Mucosa of descending colon (tissue), 3 donors: ENCODE results near the gene WHAMM. TPM values are rescaled to one million over a fixed set of nuclear protein-coding genes. Genes with fewer than 3 reads are reported as not detected.

Source experiments
- ATAC-seq: fragments of 200-7000 bp; cut with Tn5 transposase; one replicate; pipeline ENCODE4 v1.9.1; 2020; ENCODE audit warnings: mild to moderate bottlenecking, moderate library complexity
- DNase-seq, 3 donors: peaks; one replicate each; pipeline ENCODE4 v3.0.0-alpha.2; 2020
- H3K36me3 ChIP-seq: fragments of 200-600 bp; one replicate; pipeline ENCODE4 v1.8.0; 2021; ENCODE audit warnings: low read depth, mild to moderate bottlenecking
- H3K4me1 ChIP-seq: fragments of 200-600 bp; one replicate; pipeline ENCODE4 v1.8.0; 2021; ENCODE audit warnings: low read depth, mild to moderate bottlenecking
- H3K4me3 ChIP-seq: fragments of 200-600 bp; one replicate; pipeline ENCODE4 v1.8.0; 2021; ENCODE audit warnings: mild to moderate bottlenecking
- H3K9me3 ChIP-seq: fragments of 200-600 bp; one replicate; pipeline ENCODE4 v1.8.0; 2021; ENCODE audit warnings: mild to moderate bottlenecking
- intact Hi-C, 2 donors: fragments of 100-400 bp; cut with DNase I in 1 of 2; cut with micrococcal nuclease in 1 of 2; formaldehyde crosslinking; loops; one replicate each; pipeline versions ENCODE4 v1.11.0 to v1.11.1; 2022; cut with DNase I, micrococcal nuclease
- total RNA-seq, 3 donors: library from RNA; stranded (reverse); fragmentation: NEBNext Ultra II Directional in 2 of 3; extraction: Animal tissue kit (Norgen Biotek cat#: 25700) in 2 of 3; gene quantifications; one replicate each; pipeline versions ENCODE4 v1.2.1 to v1.2.4, GENCODE V29; 2021 to 2023
- TF ChIP-seq, protein P1 (sequence below): fragments of 200-600 bp; IDR thresholded peaks from one replicate; pipeline ENCODE4 v1.8.0; 2022; ENCODE audit warnings: antibody characterized with exemption, mild to moderate bottlenecking
- donor health status: DM: no; HTN: no; CAD: no; lungs with moderate emphysema.
- donor health status: DM: no; HTN: no; CAD: no.
- donor health status: DM: no; HTN: yes; CAD: no.

WHAMM gene
- total RNA-seq, 3 donors from 2014 or later, result 10.8 to 13.2 (median 11.4) TPM

DNA sequence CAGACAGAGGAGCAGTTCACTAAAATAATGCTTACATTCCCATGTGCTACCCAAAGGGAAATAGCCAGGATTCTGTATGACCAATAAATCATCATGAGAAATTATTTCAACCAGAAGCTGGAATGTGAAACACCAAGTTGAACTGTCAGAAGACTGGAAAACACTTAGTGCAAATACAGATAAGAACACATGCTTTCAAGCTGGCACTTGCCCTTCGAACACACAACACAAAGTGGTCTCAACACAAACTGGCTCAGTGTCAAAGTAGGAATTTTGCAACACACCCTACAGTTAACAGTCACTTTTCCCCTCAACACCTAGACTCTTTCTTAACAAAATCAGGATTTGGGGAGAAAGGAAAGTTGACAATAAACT is 4.9 kb upstream of the WHAMM start:
- H3K36me3 ChIP-seq, result peaks cover 3% of the 10 kb centered on the region
- no peak for ATAC-seq
- TF ChIP-seq, protein P1, sequence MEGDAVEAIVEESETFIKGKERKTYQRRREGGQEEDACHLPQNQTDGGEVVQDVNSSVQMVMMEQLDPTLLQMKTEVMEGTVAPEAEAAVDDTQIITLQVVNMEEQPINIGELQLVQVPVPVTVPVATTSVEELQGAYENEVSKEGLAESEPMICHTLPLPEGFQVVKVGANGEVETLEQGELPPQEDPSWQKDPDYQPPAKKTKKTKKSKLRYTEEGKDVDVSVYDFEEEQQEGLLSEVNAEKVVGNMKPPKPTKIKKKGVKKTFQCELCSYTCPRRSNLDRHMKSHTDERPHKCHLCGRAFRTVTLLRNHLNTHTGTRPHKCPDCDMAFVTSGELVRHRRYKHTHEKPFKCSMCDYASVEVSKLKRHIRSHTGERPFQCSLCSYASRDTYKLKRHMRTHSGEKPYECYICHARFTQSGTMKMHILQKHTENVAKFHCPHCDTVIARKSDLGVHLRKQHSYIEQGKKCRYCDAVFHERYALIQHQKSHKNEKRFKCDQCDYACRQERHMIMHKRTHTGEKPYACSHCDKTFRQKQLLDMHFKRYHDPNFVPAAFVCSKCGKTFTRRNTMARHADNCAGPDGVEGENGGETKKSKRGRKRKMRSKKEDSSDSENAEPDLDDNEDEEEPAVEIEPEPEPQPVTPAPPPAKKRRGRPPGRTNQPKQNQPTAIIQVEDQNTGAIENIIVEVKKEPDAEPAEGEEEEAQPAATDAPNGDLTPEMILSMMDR, result no peak
- no peaks in the 10 kb centered on the region for H3K9me3 ChIP-seq
- no peak overlapping the region for H3K4me3 ChIP-seq
- no peak for DNase-seq
- no peaks in the 10 kb centered on the region for H3K4me1 ChIP-seq
- intact Hi-C loops, result no loop called here

DNA sequence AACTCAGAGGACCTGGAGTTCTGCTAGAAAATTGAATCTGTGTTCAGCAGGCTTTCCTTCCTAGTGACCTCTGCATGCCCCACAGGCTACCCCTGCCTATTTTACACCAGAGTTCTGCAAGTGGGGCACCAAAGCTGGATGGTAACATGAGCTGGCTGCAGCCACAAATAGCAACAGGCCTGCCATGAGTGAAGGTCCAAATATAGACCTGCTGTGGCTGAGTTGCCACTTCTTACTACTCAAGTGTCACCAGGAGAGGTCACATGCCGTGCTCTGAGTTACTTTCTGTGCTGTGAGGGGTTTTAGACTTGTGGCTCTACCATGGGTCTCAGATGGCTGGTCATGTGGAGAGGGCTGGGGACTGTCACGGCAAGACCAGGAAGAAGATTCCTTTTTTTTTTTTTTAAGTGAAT is 3.4 kb upstream of the WHAMM start, which contains the start of gene FSD2:
Gene FSD2 (minus strand): TSS at position 76 of the 413 bp plus-strand sequence. CDS start 18,679 bp downstream, outside the sequence.
- DNase-seq (no peak), ATAC-seq (no peak)
- no peaks in the 10 kb centered on the region for H3K9me3 ChIP-seq
- no peak within 1 kb of the TSS for H3K4me3 ChIP-seq
- peaks cover 4% of the 10 kb centered on the region for H3K36me3 ChIP-seq
- intact Hi-C loops, result no loop called here
- no peaks in the 10 kb centered on the region for H3K4me1 ChIP-seq
- TF ChIP-seq, protein P1, result no peak

DNA sequence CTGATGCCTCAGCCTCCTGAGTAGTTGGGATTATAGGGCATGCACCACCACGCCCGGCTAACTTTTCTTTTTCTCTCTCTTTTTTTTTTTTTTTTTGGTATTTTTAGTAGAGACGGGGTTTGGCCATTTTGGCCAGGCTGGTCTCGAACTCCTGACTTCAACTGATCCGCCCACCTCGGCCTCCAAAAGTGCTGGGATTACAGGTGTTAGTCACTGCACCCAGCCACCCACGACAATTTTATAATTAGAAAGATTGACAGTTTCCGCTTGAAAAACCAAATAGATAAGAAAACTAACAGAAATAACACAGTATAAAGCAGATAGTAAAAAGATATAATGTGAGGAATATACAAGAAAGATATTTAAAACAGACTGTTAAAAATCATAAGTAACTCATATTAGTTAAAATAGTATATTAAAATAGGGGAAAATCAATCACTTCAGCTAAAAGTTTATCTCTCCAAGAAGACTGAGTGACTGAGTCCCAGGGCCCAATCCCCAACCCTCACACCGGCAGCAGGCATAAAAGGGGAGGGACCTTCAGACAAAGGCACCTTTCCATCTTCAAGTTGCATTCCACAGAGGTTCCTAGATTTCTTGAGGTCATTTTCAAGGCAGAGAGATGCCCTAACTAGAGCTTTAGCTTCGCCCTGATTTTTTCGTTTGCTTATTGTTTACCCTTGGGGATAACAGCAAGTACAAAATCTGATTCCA is 1.4 kb upstream of the WHAMM start:
- DNase-seq (no peak), ATAC-seq (no peak)
- TF ChIP-seq, protein P1, result no peak
- no peaks in the 10 kb centered on the region for H3K9me3 ChIP-seq
- intact Hi-C loops, result no loop called here
- H3K36me3 ChIP-seq, result peaks cover 4% of the 10 kb centered on the region
- no peak overlapping the region for H3K4me3 ChIP-seq
- peaks cover 3% of the 10 kb centered on the region for H3K4me1 ChIP-seq

DNA sequence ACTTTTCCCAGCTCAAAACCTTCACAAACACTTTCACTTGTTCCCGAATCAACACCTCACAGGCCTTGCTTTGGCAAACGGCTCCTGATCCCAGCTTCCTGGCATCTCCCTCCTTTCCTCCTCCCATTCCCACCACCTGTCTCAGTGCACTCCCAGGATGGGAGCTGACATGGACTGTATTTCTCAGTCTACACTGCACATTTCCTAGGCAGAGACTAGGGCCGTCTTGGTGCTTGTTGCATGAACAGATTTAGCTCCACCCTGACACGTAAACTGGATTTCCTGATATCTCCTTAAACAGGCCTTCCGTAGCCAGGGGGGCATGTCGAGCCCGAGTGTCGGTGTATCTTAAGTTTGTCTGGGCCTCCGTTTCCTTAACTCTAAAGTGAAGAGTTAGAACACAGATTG is 790 bp upstream of the WHAMM start:
- H3K4me3 ChIP-seq, result no peak overlapping the region
- H3K4me1 ChIP-seq, result peaks cover 3% of the 10 kb centered on the region
- H3K9me3 ChIP-seq, result no peaks in the 10 kb centered on the region
- peaks cover 4% of the 10 kb centered on the region for H3K36me3 ChIP-seq
- TF ChIP-seq, protein P1, result no peak
- ATAC-seq (peak; percentile 3), DNase-seq (peak in 2 of 3 donors; percentile 27 to 33)
- intact Hi-C loops, result no loop called here

DNA sequence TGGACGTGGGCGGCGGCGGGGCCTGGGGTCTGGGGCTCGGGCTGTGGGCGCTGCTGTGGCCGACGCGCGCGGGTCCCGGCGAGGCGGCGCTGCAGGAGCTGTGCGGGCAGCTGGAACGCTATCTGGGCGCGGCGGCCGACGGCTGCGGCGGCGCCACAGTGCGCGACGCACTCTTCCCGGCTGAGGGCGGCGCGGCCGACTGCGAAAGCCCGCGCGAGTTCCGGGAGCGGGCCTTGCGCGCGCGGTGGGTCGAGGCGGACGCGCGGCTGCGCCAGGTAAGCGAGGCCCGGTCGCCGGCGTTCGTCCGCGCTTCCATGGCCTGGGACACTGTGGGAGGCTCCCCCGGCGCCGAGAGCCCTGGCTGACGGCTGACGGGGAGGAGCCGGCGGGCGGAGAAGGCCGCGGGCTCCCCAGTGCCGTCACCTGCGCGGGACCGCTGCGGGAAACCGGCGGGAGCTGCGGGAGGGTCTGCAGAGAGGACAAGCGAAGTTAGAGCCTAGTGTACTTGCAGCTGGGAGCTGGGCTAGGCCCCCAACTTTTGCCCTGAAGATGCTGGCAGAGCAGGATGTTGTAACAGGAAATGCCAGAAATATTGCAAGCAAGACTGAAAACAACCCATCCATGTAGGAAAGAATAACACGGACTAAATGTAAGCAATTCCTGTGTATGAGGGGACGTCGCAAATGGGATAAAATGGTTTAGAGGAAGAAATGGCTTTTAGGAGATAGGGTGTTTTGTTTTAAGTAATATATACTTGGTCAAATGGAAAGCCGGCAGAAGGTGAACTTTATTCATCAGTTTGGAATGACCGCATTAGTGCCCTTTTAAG is 847 bp downstream of the WHAMM start:
- H3K9me3 ChIP-seq, result no peaks in the 10 kb centered on the region
- H3K4me1 ChIP-seq, result peaks cover 3% of the 10 kb centered on the region
- ATAC-seq (peak; percentile 59), DNase-seq (peak; percentile 30 to 68 (median 65))
- TF ChIP-seq, protein P1, result no peak
- intact Hi-C loops, result no loop called here
- peak overlapping the region; percentile 88 for H3K4me3 ChIP-seq
- peaks cover 4% of the 10 kb centered on the region for H3K36me3 ChIP-seq
